ENCODE measurements around the gene LRRC37B. TPM values are rescaled to one million over a fixed set of nuclear protein-coding genes. Genes with fewer than 3 reads are reported as not detected.

LRRC37B gene
- 5.8 and 8.8 TPM in 2 replicates for total RNA-seq

DNA sequence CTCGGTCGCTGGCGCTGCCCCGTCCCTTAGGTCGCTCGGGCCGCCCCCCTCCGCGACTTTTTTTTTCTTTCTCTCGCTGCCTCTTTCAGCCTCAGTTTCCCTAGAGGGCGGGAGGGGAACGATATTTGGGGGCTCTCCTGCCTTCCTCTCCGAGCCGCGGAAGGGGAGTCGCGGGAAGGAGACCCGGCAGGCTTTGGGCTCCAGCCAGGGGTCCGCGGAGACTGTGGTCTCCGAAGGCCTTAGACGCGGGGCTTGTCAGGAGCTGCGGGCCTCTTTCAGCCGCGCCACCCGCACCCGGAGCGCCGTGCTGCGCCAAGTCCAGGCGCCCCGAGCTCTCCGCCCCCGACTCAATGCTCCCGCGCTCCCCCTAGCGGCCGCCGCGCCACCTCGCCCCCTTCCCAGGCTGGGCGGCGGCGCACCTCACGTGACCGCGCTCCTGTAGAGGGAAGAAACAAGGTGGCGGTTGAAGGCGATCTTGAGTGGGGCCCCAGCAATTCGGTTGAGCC is at the start of gene LRRC37B:
LRRC37B (plus strand) TSS at position 427 of the 506 bp plus-strand sequence. CDS start 14,010 bp downstream, outside the sequence.

Other genes with a start within 250 kb of the LRRC37B start
- 121 and 132 TPM in 2 replicates for gene COPRS, start 148.1 kb upstream of the LRRC37B start, total RNA-seq
- 23.2 and 30.0 TPM in 2 replicates for gene UTP6, start 105.7 kb upstream of the LRRC37B start, total RNA-seq
- 13.7 and 15.6 TPM in 2 replicates for gene SUZ12, start 70.4 kb upstream of the LRRC37B start, total RNA-seq
- gene RHOT1, start 135.1 kb downstream of the LRRC37B start, total RNA-seq = 18.1 and 20.1 TPM in 2 replicates

Measured in mammary microvascular endothelial cell (primary cell).